ENCODE data around the gene HGD. TPM values are rescaled to one million over a fixed set of nuclear protein-coding genes. Genes with fewer than 3 reads are reported as not detected.
A peak's percentile ranks its signal among the peaks of the same experiment; 100 is the strongest.
"Not testable (repeated sequence)": the region's sequence is repeated elsewhere in the genome, so short reads cannot be mapped to it uniquely, and the experiment has no call there.

The HGD gene
- total RNA-seq, 1 donor from 2014 or later: 11.9 TPM

GRCh38 chr3:120622870-120623726, 58.9 kb downstream of the HGD start:
- H3K9me3 Mint-ChIP-seq (ENCODE audit: low read depth): peaks cover 16% of the 10 kb centered on the region
- DNase-seq (ENCODE audit: low spot score, unreplicated experiment): no peak

GRCh38 chr3:120622457-120622856, 59.6 kb downstream of the HGD start:
- no peak for DNase-seq (ENCODE audit: low spot score, unreplicated experiment)
- no peaks in the 10 kb centered on the region for H3K27me3 Mint-ChIP-seq
- no peak overlapping the region for H3K4me3 Mint-ChIP-seq (ENCODE audit: low read depth)
- TF ChIP-seq CTCF (IDR thresholded peaks at IDR 0.05; ENCODE audit: unreplicated experiment): no peak
- H3K36me3 Mint-ChIP-seq (ENCODE audit: insufficient read depth): peaks cover 4% of the 10 kb centered on the region
- H3K4me1 Mint-ChIP-seq (ENCODE audit: low read depth): no peaks in the 10 kb centered on the region
- peaks cover 16% of the 10 kb centered on the region for H3K9me3 Mint-ChIP-seq (ENCODE audit: low read depth)
- no peak overlapping the region for H3K27ac Mint-ChIP-seq

More at GRCh38 chr3:120622870-120623726, 58.9 kb downstream of the HGD start:
- no peaks in the 10 kb centered on the region for H3K27me3 Mint-ChIP-seq
- no peaks in the 10 kb centered on the region for H3K4me1 Mint-ChIP-seq (ENCODE audit: low read depth)
- peak overlapping the region; percentile 31 for H3K4me3 Mint-ChIP-seq (ENCODE audit: low read depth)
- H3K27ac Mint-ChIP-seq: peak overlapping the region; percentile 56
- peaks cover 4% of the 10 kb centered on the region for H3K36me3 Mint-ChIP-seq (ENCODE audit: insufficient read depth)
- TF ChIP-seq CTCF (IDR thresholded peaks at IDR 0.05; ENCODE audit: unreplicated experiment): peak; percentile 24

- DNase-seq (ENCODE audit: low spot score, unreplicated experiment); H3K36me3 Mint-ChIP-seq (ENCODE audit: insufficient read depth); H3K27me3 Mint-ChIP-seq: not testable (repeated sequence)
Measured at GRCh38 chr3:120616745-120617144, 65.3 kb downstream of the HGD start.

GRCh38 chr3:120615847-120616609, 66.0 kb downstream of the HGD start:
- Mint-ChIP-seq H3K27ac (no peak overlapping the region), H3K36me3 (ENCODE audit: insufficient read depth) (no peaks in the 10 kb centered on the region), H3K4me3 (ENCODE audit: low read depth) (no peak overlapping the region), H3K9me3 (ENCODE audit: low read depth) (no peaks in the 10 kb centered on the region), H3K4me1 (ENCODE audit: low read depth) (no peaks in the 10 kb centered on the region), H3K27me3 (no peaks in the 10 kb centered on the region)
- DNase-seq (ENCODE audit: low spot score, unreplicated experiment): no peak
- no peak for TF ChIP-seq CTCF (IDR thresholded peaks at IDR 0.05; ENCODE audit: unreplicated experiment)

More at GRCh38 chr3:120616745-120617144, 65.3 kb downstream of the HGD start:
- H3K9me3 Mint-ChIP-seq (ENCODE audit: low read depth); H3K27ac Mint-ChIP-seq; H3K4me1 Mint-ChIP-seq (ENCODE audit: low read depth); H3K4me3 Mint-ChIP-seq (ENCODE audit: low read depth): not testable (repeated sequence)

- Mint-ChIP-seq H3K4me1 (ENCODE audit: low read depth) (no peaks in the 10 kb centered on the region), H3K9me3 (ENCODE audit: low read depth) (no peaks in the 10 kb centered on the region), H3K4me3 (ENCODE audit: low read depth) (no peak overlapping the region), H3K27ac (no peak overlapping the region), H3K27me3 (no peaks in the 10 kb centered on the region), H3K36me3 (ENCODE audit: insufficient read depth) (no peaks in the 10 kb centered on the region)
- TF ChIP-seq CTCF (IDR thresholded peaks at IDR 0.05; ENCODE audit: unreplicated experiment): no peak
- DNase-seq (ENCODE audit: low spot score, unreplicated experiment): no peak
Measured at GRCh38 chr3:120614765-120615164, 67.3 kb downstream of the HGD start.

All from progenitor cell of endocrine pancreas (in vitro differentiated cells).